ENCODE data around the gene CHN2.
A peak's percentile ranks its signal among the peaks of the same experiment; 100 is the strongest.

DNA sequence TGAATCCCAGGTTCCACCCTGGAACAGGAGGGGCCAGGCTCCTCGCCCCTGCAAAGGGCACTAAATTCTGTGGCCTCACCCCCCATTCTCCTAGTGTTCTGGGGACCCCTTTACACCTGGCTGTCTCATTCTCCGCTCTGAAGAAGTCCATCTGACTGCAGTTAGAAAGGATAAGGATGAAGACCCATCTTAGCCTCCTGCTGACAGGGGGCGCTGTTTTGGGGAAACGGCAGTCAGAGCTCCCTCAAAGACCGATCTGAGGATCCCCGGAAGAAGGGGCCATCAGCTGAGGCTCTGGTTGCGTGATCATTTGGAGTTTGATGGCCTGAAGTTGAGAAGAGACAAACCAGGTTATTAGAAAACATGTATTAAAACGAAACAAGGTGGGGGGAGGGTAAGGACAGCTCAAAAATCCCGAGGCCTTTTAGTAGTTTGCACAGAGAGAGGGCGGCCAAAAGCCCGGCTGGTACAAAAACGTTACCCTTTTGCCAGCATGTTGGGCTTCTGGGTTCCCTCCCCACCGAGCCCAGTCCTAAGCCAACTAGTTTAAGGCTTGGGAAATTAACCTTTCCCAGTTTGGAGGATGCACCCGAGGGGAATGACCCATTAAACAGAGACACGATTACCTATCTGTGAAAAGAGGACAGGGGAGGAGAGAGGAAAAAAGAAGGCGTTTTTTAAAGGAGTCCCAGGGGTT is 102.8 kb downstream of the CHN2 start:
- TF ChIP-seq, protein P1, sequence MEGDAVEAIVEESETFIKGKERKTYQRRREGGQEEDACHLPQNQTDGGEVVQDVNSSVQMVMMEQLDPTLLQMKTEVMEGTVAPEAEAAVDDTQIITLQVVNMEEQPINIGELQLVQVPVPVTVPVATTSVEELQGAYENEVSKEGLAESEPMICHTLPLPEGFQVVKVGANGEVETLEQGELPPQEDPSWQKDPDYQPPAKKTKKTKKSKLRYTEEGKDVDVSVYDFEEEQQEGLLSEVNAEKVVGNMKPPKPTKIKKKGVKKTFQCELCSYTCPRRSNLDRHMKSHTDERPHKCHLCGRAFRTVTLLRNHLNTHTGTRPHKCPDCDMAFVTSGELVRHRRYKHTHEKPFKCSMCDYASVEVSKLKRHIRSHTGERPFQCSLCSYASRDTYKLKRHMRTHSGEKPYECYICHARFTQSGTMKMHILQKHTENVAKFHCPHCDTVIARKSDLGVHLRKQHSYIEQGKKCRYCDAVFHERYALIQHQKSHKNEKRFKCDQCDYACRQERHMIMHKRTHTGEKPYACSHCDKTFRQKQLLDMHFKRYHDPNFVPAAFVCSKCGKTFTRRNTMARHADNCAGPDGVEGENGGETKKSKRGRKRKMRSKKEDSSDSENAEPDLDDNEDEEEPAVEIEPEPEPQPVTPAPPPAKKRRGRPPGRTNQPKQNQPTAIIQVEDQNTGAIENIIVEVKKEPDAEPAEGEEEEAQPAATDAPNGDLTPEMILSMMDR (conservative IDR thresholded peaks at IDR 0.05; ENCODE audit: low read depth, low read length), result peak; percentile 53
- TF ChIP-seq EZH2 (IDR thresholded peaks at IDR 0.05; ENCODE audit: low read length, unreplicated experiment) (no peak), EZH2phosphoT487 (IDR thresholded peaks at IDR 0.05; ENCODE audit: borderline replicate concordance, low read length) (no peak)
